WTC11 (cell line): Measurements from ENCODE around the gene IRX2. TPM values are rescaled to one million over a fixed set of nuclear protein-coding genes. Genes with fewer than 3 reads are reported as not detected.

Source experiments
- ATAC-seq: fragments of 200-7000 bp; cut with Tn5 transposase; 2 replicates; pipeline ENCODE4 v1.10.0; 2021; ENCODE audit warnings: mild to moderate bottlenecking, moderate library complexity
- CTCF ChIA-PET: fragments of 300-600 bp; sonication (Branson Sonifier 250); formaldehyde crosslinking; loops from one replicate; lab custom pipeline; 2021; ENCODE audit warnings: antibody characterized with exemption; lab: Charles Lee
- POLR2A ChIA-PET: fragments of 350-600 bp; sonication (Branson Sonifier 250); formaldehyde crosslinking; loops from one replicate; lab custom pipeline; 2021; ENCODE audit warnings: antibody characterized with exemption; lab: Charles Lee
- DNase-seq: peaks from one replicate; pipeline ENCODE4 v3.0.0; 2021; ENCODE audit warnings: low spot score
- H3K27ac Mint-ChIP-seq: 2 replicates; pipeline ENCODE4 v1.8.0; 2021; ENCODE audit warnings: mixed read lengths
- H3K27me3 Mint-ChIP-seq: 2 replicates; pipeline ENCODE4 v1.8.0; 2021; ENCODE audit warnings: low read depth, mild to moderate bottlenecking, moderate library complexity, mixed read lengths
- H3K36me3 Mint-ChIP-seq: 2 replicates; pipeline ENCODE4 v1.8.0; 2021; ENCODE audit warnings: mixed read lengths
- H3K4me1 Mint-ChIP-seq: 2 replicates; pipeline ENCODE4 v1.8.0; 2022; ENCODE audit warnings: mixed read lengths
- H3K4me3 Mint-ChIP-seq: 2 replicates; pipeline ENCODE4 v1.8.0; 2021; ENCODE audit warnings: mild to moderate bottlenecking, moderate library complexity, mixed read lengths
- H3K9me3 Mint-ChIP-seq: 2 replicates; pipeline ENCODE4 v1.8.0; 2021; ENCODE audit warnings: mixed read lengths
- ARID4B ChIP-seq: sonication (generic); formaldehyde crosslinking; IDR thresholded peaks from 2 replicates; pipeline ENCODE4 v1.8.0; 2023; ENCODE audit warnings: missing genetic modification reagents, mild to moderate bottlenecking, borderline replicate concordance
- ATF6 ChIP-seq: sonication (generic); formaldehyde crosslinking; IDR thresholded peaks from 2 replicates; pipeline ENCODE4 v1.8.1; 2023; ENCODE audit warnings: mild to moderate bottlenecking, missing genetic modification reagents
- CDX4 ChIP-seq: fragments of 250-450 bp; sonication (Bioruptor Pico); IDR thresholded peaks from 2 replicates; pipeline ENCODE4 v1.9.0; 2021; ENCODE audit warnings: moderate library complexity, mild to moderate bottlenecking, inconsistent platforms, borderline replicate concordance
- ELF4 ChIP-seq: sonication (generic); formaldehyde crosslinking; IDR thresholded peaks from 2 replicates; pipeline ENCODE4 v1.8.1; 2022; ENCODE audit warnings: low read depth, mild to moderate bottlenecking, moderate library complexity, missing genetic modification reagents
- EMX1 ChIP-seq: fragments of 250-450 bp; sonication (Bioruptor Pico); IDR thresholded peaks from 2 replicates; pipeline ENCODE4 v1.8.0; 2021; ENCODE audit warnings: mild to moderate bottlenecking
- ESRRA ChIP-seq: sonication (generic); formaldehyde crosslinking; IDR thresholded peaks from 2 replicates; pipeline ENCODE4 v1.8.1; 2022; ENCODE audit warnings: mild to moderate bottlenecking, missing genetic modification reagents, borderline replicate concordance
- FOXJ3 ChIP-seq: sonication (generic); formaldehyde crosslinking; IDR thresholded peaks from 2 replicates; pipeline ENCODE4 v1.9.0; 2021; ENCODE audit warnings: missing genetic modification reagents, mild to moderate bottlenecking, borderline replicate concordance
- FOXK1 ChIP-seq: sonication (generic); formaldehyde crosslinking; IDR thresholded peaks from 2 replicates; pipeline ENCODE4 v1.8.0; 2022; ENCODE audit warnings: mild to moderate bottlenecking, moderate library complexity, missing genetic modification reagents
- IRF2 ChIP-seq: sonication (generic); formaldehyde crosslinking; IDR thresholded peaks from 2 replicates; pipeline ENCODE4 v1.8.0; 2022; ENCODE audit warnings: low read depth, missing genetic modification reagents, borderline replicate concordance
- KAT7 ChIP-seq: sonication (generic); formaldehyde crosslinking; IDR thresholded peaks from 2 replicates; pipeline ENCODE4 v1.8.1; 2023; ENCODE audit warnings: missing genetic modification reagents, mild to moderate bottlenecking, borderline replicate concordance
- MXD4 ChIP-seq: fragments of 250-450 bp; sonication (Bioruptor Pico); IDR thresholded peaks from 2 replicates; pipeline ENCODE4 v1.8.0; 2021; ENCODE audit warnings: mild to moderate bottlenecking, moderate library complexity, borderline replicate concordance
- NFE2L1 ChIP-seq: sonication (generic); formaldehyde crosslinking; IDR thresholded peaks from 2 replicates; pipeline ENCODE4 v1.8.1; 2023; ENCODE audit warnings: missing genetic modification reagents
- NR2C2 ChIP-seq: sonication (generic); formaldehyde crosslinking; IDR thresholded peaks from 2 replicates; pipeline ENCODE4 v1.8.0; 2022; ENCODE audit warnings: mild to moderate bottlenecking, missing genetic modification reagents
- NR3C1 ChIP-seq: sonication (generic); formaldehyde crosslinking; conservative IDR thresholded peaks from 2 replicates; pipeline ENCODE4 v1.8.1; 2023; ENCODE audit warnings: low read depth, mild to moderate bottlenecking, missing genetic modification reagents
- PREB ChIP-seq: sonication (generic); formaldehyde crosslinking; IDR thresholded peaks from 2 replicates; pipeline ENCODE4 v1.8.1; 2022; ENCODE audit warnings: mild to moderate bottlenecking, missing genetic modification reagents, moderate library complexity, borderline replicate concordance
- RELA ChIP-seq: sonication (generic); formaldehyde crosslinking; IDR thresholded peaks from 2 replicates; pipeline ENCODE4 v1.8.1; 2022; ENCODE audit warnings: missing genetic modification reagents, mild to moderate bottlenecking, borderline replicate concordance
- RORB ChIP-seq: fragments of 250-450 bp; sonication (Bioruptor Pico); IDR thresholded peaks from 2 replicates; pipeline ENCODE4 v1.9.0; 2021; ENCODE audit warnings: mild to moderate bottlenecking
- TEAD1 ChIP-seq: sonication (generic); formaldehyde crosslinking; IDR thresholded peaks from 2 replicates; pipeline ENCODE4 v1.8.0; 2022; ENCODE audit warnings: mild to moderate bottlenecking, missing genetic modification reagents
- USF2 ChIP-seq: sonication (generic); formaldehyde crosslinking; IDR thresholded peaks from 2 replicates; pipeline ENCODE4 v1.8.1; 2023; ENCODE audit warnings: mild to moderate bottlenecking, missing genetic modification reagents, moderate library complexity
- ZNF281 ChIP-seq: sonication (generic); formaldehyde crosslinking; IDR thresholded peaks from 2 replicates; pipeline ENCODE4 v1.8.0; 2023; ENCODE audit warnings: mild to moderate bottlenecking, missing genetic modification reagents
- total RNA-seq: library from RNA; stranded (reverse); gene quantifications from 3 replicates; pipeline ENCODE4 v1.2.3, GENCODE V29; 2021
- TF ChIP-seq, protein P1 (sequence below): sonication (generic); formaldehyde crosslinking; IDR thresholded peaks from 2 replicates; pipeline ENCODE4 v1.8.1; 2023; ENCODE audit warnings: mild to moderate bottlenecking, moderate library complexity, missing genetic modification reagents

IRX2 gene
- total RNA-seq, 1 experiment from 2014 or later, result 63.2 TPM

DNA sequence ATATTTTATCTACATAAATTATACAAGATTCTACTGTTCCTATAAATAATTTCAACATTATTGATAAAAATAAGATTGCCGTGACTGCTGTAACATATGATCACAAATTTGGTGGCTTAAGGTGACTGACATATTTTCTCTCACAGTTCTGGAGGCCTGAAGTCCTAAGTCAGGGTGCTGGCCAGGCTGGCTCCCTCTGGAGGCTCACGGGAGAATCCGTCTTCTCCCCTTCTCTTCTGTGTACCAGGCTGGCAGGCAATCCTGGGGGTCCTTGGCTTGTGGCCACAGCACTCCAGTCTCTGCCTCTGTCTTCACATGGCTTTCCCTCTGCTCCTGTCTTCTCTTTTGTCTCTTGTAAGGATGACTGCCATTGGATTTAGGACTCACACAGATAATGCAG, 31.7 kb upstream of the IRX2 start:
- Mint-ChIP-seq H3K4me1 (peaks cover 24% of the 10 kb centered on the region), H3K27me3 (peaks cover 12% of the 10 kb centered on the region), H3K4me3 (no peak overlapping the region), H3K9me3 (peaks cover 37% of the 10 kb centered on the region), H3K36me3 (peaks cover 28% of the 10 kb centered on the region), H3K27ac (no peak overlapping the region)
- POLR2A ChIA-PET, result no interaction called here
- TF ChIP-seq EMX1 (CRISPR knock-in tag), result no peak
- no peak for TF ChIP-seq MXD4 (CRISPR knock-in tag)
- TF ChIP-seq ELF4, result no peak
- TF ChIP-seq ESRRA, result no peak
- TF ChIP-seq ATF6 (CRISPR knock-in tag), result no peak
- no peak for TF ChIP-seq NR2C2 (CRISPR knock-in tag)
- TF ChIP-seq FOXJ3 (CRISPR knock-in tag), result no peak
- TF ChIP-seq TEAD1 (CRISPR knock-in tag), result no peak
- CTCF ChIA-PET, result no interaction called here
- ATAC-seq, result peak; percentile 26; the same call in 1 of the 2 replicates
- DNase-seq, result no peak

DNA sequence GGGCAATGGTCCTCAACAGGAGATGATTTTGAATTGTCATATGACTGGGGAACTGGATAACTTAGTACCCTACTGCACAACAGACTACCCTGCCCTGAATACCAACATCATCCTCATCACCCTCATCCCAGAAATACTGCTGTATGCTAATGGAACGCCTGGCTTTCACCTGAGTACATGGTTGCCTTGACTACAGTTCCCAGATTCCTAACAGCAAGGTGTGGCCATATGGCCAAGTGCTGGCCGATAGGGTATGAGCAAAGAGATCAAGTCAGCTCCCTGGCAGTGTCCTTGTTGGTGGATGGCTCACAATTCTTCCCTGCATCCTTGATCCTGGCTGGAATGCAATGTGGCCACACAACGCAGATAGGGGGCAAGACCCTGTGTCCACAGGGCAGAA, 31.2 kb upstream of the IRX2 start:
- ChIA-PET CTCF (no interaction called here), POLR2A (no interaction called here)
- DNase-seq, result no peak
- peaks cover 38% of the 10 kb centered on the region for H3K9me3 Mint-ChIP-seq
- H3K27me3 Mint-ChIP-seq, result peaks cover 17% of the 10 kb centered on the region
- no peak overlapping the region for H3K4me3 Mint-ChIP-seq
- no peak overlapping the region for H3K27ac Mint-ChIP-seq
- TF ChIP-seq KAT7 (CRISPR knock-in tag) (no peak), CDX4 (CRISPR knock-in tag) (no peak), FOXK1 (CRISPR knock-in tag) (no peak), ARID4B (CRISPR knock-in tag) (no peak), RORB (CRISPR knock-in tag) (no peak), USF2 (CRISPR knock-in tag) (no peak), NR3C1 (CRISPR knock-in tag) (no peak), NFE2L1 (CRISPR knock-in tag) (no peak), RELA (no peak), ZNF281 (CRISPR knock-in tag) (no peak), IRF2 (no peak), PREB (CRISPR knock-in tag) (no peak)
- TF ChIP-seq, protein P1, sequence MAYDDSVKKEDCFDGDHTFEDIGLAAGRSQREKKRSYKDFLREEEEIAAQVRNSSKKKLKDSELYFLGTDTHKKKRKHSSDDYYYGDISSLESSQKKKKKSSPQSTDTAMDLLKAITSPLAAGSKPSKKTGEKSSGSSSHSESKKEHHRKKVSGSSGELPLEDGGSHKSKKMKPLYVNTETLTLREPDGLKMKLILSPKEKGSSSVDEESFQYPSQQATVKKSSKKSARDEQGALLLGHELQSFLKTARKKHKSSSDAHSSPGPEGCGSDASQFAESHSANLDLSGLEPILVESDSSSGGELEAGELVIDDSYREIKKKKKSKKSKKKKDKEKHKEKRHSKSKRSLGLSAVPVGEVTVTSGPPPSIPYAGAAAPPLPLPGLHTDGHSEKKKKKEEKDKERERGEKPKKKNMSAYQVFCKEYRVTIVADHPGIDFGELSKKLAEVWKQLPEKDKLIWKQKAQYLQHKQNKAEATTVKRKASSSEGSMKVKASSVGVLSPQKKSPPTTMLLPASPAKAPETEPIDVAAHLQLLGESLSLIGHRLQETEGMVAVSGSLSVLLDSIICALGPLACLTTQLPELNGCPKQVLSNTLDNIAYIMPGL (CRISPR knock-in tag), result no peak
- H3K36me3 Mint-ChIP-seq, result peaks cover 28% of the 10 kb centered on the region
- ATAC-seq, result no peak
- peaks cover 24% of the 10 kb centered on the region for H3K4me1 Mint-ChIP-seq
